SK-N-SH treated with all-trans-retinoic acid at 6 μM for 48 hours (cell line): ENCODE measurements around the gene EDAR.

ENCODE experiments used
- ATAC-seq: fragments of 200-7000 bp; cut with Tn5 transposase; 3 replicates; pipeline ENCODE4 v1.9.1; 2020; ENCODE audit warnings: mild to moderate bottlenecking, moderate library complexity
- BACH2 ChIP-seq: fragments of 250-450 bp; sonication (Bioruptor Pico); IDR thresholded peaks from 2 replicates; pipeline ENCODE4 v1.9.0; 2021; ENCODE audit warnings: mild to moderate bottlenecking, borderline replicate concordance
- CREB5 ChIP-seq: fragments of 250-450 bp; sonication (Bioruptor Pico); IDR thresholded peaks from 2 replicates; pipeline ENCODE4 v1.5.1; 2020; ENCODE audit warnings: low read depth, mild to moderate bottlenecking, moderate library complexity
- CSDC2 ChIP-seq: fragments of 250-450 bp; sonication (Bioruptor Pico); IDR thresholded peaks from 2 replicates; pipeline ENCODE4 v1.5.0; 2020; ENCODE audit warnings: mild to moderate bottlenecking, moderate library complexity
- ESRRG ChIP-seq: fragments of 250-450 bp; sonication (Bioruptor Pico); IDR thresholded peaks from 2 replicates; pipeline ENCODE4 v1.6.1; 2021; ENCODE audit warnings: mild to moderate bottlenecking
- GLIS3 ChIP-seq: fragments of 250-450 bp; sonication (Bioruptor Pico); IDR thresholded peaks from 2 replicates; pipeline ENCODE4 v1.5.0; 2020; ENCODE audit warnings: mild to moderate bottlenecking, moderate library complexity
- ISL1 ChIP-seq: fragments of 250-450 bp; sonication (Bioruptor Pico); IDR thresholded peaks from 2 replicates; pipeline ENCODE4 v2.1.2; 2022; ENCODE audit warnings: mild to moderate bottlenecking, moderate library complexity
- OSR1 ChIP-seq: fragments of 250-450 bp; sonication (Bioruptor Pico); IDR thresholded peaks from 2 replicates; pipeline ENCODE4 v1.8.0; 2022; ENCODE audit warnings: moderate library complexity, mild to moderate bottlenecking, inconsistent platforms
- POU6F1 ChIP-seq: fragments of 250-450 bp; sonication (Bioruptor Pico); IDR thresholded peaks from 2 replicates; pipeline ENCODE4 v1.8.0; 2021; ENCODE audit warnings: low read depth, mild to moderate bottlenecking, moderate library complexity, borderline replicate concordance
- PPARA ChIP-seq: fragments of 250-450 bp; sonication (Bioruptor Pico); IDR thresholded peaks from 2 replicates; pipeline ENCODE4 v1.5.0; 2020; ENCODE audit warnings: mild to moderate bottlenecking, borderline replicate concordance
- RARB ChIP-seq: fragments of 250-450 bp; sonication (Bioruptor Pico); IDR thresholded peaks from 2 replicates; pipeline ENCODE4 v1.8.0; 2021; ENCODE audit warnings: mild to moderate bottlenecking, moderate library complexity
- TCF4 ChIP-seq: fragments of 250-450 bp; sonication (Bioruptor Pico); IDR thresholded peaks from 2 replicates; pipeline ENCODE4 v1.8.0; 2021; ENCODE audit warnings: mild to moderate bottlenecking, moderate library complexity, borderline replicate concordance
- TSHZ2 ChIP-seq: fragments of 250-450 bp; sonication (Bioruptor Pico); IDR thresholded peaks from 2 replicates; pipeline ENCODE4 v1.5.0; 2020; ENCODE audit warnings: mild to moderate bottlenecking, moderate library complexity
- ZC3H10 ChIP-seq: fragments of 250-450 bp; sonication (Bioruptor Pico); IDR thresholded peaks from 2 replicates; pipeline ENCODE4 v1.5.1; 2021; ENCODE audit warnings: mild to moderate bottlenecking, moderate library complexity
- ZFP3 ChIP-seq: fragments of 250-450 bp; sonication (Bioruptor Pico); IDR thresholded peaks from 2 replicates; pipeline ENCODE4 v1.5.0; 2020; ENCODE audit warnings: mild to moderate bottlenecking, moderate library complexity
- ZNF565 ChIP-seq: fragments of 450-650 bp; formaldehyde crosslinking; conservative IDR thresholded peaks from 2 replicates; pipeline ENCODE4 v1.5.0; 2020; ENCODE audit warnings: low read depth, mild to moderate bottlenecking, moderate library complexity
- ZNF70 ChIP-seq: fragments of 450-650 bp; formaldehyde crosslinking; IDR thresholded peaks from 2 replicates; pipeline ENCODE4 v1.5.0; 2020; ENCODE audit warnings: mild to moderate bottlenecking, moderate library complexity
- ZNF8 ChIP-seq: fragments of 450-650 bp; formaldehyde crosslinking; IDR thresholded peaks from 2 replicates; pipeline ENCODE4 v1.5.0; 2020; ENCODE audit warnings: mild to moderate bottlenecking, moderate library complexity
- TF ChIP-seq, protein P1 (sequence below): fragments of 250-450 bp; sonication (Bioruptor Pico); IDR thresholded peaks from 2 replicates; pipeline ENCODE4 v1.5.1; 2021; ENCODE audit warnings: mild to moderate bottlenecking, moderate library complexity
- TF ChIP-seq, protein P2 (sequence below): fragments of 250-450 bp; sonication (Bioruptor Pico); IDR thresholded peaks from 2 replicates; pipeline ENCODE4 v1.8.0; 2020; ENCODE audit warnings: mild to moderate bottlenecking, moderate library complexity, borderline replicate concordance

Gene EDAR

GRCh38 chr2:108931372-108931771, 57.6 kb downstream of the EDAR start (continued):
- TF ChIP-seq POU6F1 (CRISPR knock-in tag) (no peak), TCF4 (CRISPR knock-in tag) (no peak)
- TF ChIP-seq, protein P1, sequence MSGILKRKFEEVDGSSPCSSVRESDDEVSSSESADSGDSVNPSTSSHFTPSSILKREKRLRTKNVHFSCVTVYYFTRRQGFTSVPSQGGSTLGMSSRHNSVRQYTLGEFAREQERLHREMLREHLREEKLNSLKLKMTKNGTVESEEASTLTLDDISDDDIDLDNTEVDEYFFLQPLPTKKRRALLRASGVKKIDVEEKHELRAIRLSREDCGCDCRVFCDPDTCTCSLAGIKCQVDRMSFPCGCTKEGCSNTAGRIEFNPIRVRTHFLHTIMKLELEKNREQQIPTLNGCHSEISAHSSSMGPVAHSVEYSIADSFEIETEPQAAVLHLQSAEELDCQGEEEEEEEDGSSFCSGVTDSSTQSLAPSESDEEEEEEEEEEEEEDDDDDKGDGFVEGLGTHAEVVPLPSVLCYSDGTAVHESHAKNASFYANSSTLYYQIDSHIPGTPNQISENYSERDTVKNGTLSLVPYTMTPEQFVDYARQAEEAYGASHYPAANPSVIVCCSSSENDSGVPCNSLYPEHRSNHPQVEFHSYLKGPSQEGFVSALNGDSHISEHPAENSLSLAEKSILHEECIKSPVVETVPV (CRISPR knock-in tag): no peak
- TF ChIP-seq, all 23 proteins: peak for 0

DNA sequence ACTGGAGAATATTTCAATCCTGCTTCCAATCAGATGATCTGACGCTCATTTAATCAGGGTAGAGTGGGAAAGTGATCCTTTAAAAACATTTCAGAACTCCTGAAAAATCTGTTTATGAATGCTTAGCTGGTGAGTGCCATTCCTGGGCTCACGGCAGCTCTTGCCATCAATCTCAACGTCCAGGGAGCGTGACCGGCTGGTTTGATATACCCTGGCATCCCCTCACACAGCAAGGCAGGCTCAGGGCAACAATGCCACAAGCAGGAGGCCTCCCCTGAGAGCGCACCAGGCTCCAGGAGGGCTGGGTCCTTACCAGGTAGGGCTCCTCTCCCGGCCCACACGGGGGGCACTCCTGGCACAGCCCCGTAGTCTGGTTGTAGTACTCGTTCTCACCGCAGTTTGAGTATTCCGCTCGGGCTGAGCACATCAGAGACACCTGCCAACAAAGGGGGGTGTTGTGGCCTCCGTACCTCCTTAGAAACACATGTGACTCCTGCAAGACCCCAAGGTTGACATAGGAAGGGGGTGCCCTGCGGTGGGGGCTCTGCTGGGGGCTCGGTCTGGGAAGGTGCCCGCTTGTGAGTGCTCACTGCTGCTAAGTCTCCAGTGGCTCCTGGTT, 59.1 kb downstream of the EDAR start:
- no peak for ATAC-seq
- TF ChIP-seq CSDC2 (CRISPR knock-in tag) (no peak), ZNF8 (CRISPR knock-in tag) (no peak), ESRRG (CRISPR knock-in tag) (no peak), ZNF70 (no peak), GLIS3 (CRISPR knock-in tag) (no peak), OSR1 (CRISPR knock-in tag) (no peak)

DNA sequence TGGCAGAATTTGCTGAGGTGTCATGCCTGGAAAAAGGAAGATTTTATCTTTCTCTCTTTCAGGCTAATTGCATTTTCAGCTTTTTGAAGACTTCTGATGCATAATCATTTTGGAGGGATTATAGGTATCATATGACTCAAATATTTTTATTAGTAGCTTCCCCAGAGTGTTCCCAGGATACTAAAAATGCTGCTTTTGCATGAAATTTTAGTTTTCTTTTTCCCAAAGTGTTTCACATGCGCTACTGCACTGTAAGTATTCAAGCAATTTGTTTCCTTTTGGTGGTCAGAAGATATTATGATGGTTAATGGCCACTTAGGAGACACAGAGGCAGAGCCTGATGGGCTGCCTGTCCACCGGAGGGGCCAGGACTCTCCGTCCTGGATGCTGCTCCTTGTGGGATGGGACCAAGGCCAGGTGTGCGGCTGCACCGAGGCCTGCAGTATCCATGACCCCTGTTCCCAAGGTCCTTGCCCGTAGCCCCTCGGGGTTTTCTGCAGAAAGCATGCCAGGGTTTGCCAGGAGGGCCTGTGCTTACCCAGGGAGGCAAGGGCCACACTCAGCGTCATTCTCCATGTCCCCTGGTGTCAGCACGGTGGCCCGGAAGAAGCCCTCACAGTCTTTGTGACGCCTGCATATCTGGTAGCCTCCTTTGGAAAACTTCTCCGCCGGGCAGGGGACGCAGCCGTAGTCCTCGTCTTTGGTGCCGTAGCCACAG, 60.2 kb downstream of the EDAR start:
- ATAC-seq: no peak; the same call in 2 of the 3 replicates
- no peak for TF ChIP-seq ZC3H10 (CRISPR knock-in tag)
- TF ChIP-seq TSHZ2: no peak
- TF ChIP-seq CREB5 (CRISPR knock-in tag): no peak
- TF ChIP-seq, all 23 proteins: peak for 0

GRCh38 chr2:108927936-108928659, 60.9 kb downstream of the EDAR start:
- no peak for TF ChIP-seq GLIS3 (CRISPR knock-in tag)
- no peak for TF ChIP-seq PPARA
- no peak for TF ChIP-seq CSDC2 (CRISPR knock-in tag)
- no peak for TF ChIP-seq RARB
- no peak for TF ChIP-seq ZFP3 (CRISPR knock-in tag)
- TF ChIP-seq POU6F1 (CRISPR knock-in tag): no peak
- TF ChIP-seq, protein P2, sequence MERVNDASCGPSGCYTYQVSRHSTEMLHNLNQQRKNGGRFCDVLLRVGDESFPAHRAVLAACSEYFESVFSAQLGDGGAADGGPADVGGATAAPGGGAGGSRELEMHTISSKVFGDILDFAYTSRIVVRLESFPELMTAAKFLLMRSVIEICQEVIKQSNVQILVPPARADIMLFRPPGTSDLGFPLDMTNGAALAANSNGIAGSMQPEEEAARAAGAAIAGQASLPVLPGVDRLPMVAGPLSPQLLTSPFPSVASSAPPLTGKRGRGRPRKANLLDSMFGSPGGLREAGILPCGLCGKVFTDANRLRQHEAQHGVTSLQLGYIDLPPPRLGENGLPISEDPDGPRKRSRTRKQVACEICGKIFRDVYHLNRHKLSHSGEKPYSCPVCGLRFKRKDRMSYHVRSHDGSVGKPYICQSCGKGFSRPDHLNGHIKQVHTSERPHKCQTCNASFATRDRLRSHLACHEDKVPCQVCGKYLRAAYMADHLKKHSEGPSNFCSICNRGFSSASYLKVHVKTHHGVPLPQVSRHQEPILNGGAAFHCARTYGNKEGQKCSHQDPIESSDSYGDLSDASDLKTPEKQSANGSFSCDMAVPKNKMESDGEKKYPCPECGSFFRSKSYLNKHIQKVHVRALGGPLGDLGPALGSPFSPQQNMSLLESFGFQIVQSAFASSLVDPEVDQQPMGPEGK: no peak
- no peak for TF ChIP-seq BACH2 (CRISPR knock-in tag)
- no peak for TF ChIP-seq ISL1 (CRISPR knock-in tag)
- no peak for TF ChIP-seq TSHZ2
- TF ChIP-seq ZNF565 (CRISPR knock-in tag): no peak
- peak; percentile 89 for ATAC-seq
